ENCODE data around the gene AOPEP.

AOPEP gene

DNA sequence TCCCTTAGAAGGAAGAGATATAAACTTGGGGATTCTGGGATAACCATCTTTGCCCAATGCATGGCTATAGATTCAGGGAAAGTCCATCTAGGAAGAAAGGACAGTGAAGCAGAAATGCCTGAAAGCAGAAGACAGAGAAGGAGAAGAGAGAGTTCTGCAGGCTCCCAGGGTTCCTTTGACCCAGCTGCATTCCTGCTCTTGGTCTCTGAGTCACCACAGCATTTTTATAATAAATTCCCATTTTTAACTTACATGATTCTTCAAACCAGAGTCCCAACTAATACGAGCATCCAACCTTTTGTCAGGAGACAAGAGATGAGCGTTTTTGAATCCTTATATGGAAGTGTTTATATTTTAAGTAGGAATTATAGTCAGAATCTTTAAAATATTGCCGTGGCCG, 12.0 kb upstream of the AOPEP start:
- FAIRE-seq (no peak), DNase-seq (ENCODE audit: insufficient read length, low spot score) (no peak)
- TF ChIP-seq, protein P1, sequence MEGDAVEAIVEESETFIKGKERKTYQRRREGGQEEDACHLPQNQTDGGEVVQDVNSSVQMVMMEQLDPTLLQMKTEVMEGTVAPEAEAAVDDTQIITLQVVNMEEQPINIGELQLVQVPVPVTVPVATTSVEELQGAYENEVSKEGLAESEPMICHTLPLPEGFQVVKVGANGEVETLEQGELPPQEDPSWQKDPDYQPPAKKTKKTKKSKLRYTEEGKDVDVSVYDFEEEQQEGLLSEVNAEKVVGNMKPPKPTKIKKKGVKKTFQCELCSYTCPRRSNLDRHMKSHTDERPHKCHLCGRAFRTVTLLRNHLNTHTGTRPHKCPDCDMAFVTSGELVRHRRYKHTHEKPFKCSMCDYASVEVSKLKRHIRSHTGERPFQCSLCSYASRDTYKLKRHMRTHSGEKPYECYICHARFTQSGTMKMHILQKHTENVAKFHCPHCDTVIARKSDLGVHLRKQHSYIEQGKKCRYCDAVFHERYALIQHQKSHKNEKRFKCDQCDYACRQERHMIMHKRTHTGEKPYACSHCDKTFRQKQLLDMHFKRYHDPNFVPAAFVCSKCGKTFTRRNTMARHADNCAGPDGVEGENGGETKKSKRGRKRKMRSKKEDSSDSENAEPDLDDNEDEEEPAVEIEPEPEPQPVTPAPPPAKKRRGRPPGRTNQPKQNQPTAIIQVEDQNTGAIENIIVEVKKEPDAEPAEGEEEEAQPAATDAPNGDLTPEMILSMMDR (IDR thresholded peaks at IDR 0.05; ENCODE audit: insufficient read depth, missing control alignments), result no peak

- TF ChIP-seq, protein P1 (IDR thresholded peaks at IDR 0.05; ENCODE audit: insufficient read depth, missing control alignments), result no peak
- FAIRE-seq (no peak), DNase-seq (ENCODE audit: insufficient read length, low spot score) (no peak)
These were observed 8.7 kb upstream of the AOPEP start for GRCh38 chr9:94717761-94718160.

GRCh38 chr9:94718936-94719335, 7.6 kb upstream of the AOPEP start:
- DNase-seq (ENCODE audit: insufficient read length, low spot score) (no peak), FAIRE-seq (no peak)
- TF ChIP-seq, protein P1 (IDR thresholded peaks at IDR 0.05; ENCODE audit: insufficient read depth, missing control alignments), result no peak

GRCh38 chr9:94719878-94720277, 6.6 kb upstream of the AOPEP start:
- no peak for FAIRE-seq
- TF ChIP-seq, protein P1 (IDR thresholded peaks at IDR 0.05; ENCODE audit: insufficient read depth, missing control alignments), result no peak
- no peak for DNase-seq (ENCODE audit: insufficient read length, low spot score)

DNA sequence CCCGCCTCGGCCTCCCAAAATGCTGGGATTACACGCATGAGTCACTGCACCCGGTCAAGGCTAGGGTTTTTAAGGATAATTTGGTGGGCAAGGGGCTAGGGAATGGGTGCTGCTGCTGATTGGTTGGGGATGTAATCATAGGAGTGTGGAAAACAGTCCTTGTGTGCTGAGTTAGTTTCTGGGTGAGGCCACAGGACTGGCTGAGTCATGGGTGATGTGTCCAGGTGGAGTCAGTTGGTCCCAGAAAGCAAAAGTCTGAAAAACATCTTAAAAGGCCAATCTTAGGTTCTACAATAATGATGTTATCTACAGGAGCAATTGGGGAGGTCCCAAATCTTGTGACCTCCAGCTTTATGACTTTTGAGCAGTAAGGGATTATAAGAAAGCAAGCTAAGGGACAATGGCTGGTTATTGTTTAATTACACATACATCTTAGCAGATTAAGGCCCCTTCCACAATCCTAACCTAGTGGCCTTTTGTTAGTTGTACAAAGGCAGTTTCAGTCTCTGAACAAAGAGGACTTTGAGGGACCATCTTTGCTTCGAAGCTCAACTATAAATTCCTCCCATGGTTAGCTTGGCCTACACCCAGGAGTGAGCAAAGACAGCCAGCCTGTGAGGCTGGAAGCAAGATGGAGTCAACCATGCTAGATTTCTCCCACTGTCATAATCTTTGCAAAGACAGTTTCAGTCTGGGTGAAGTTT, 5.5 kb upstream of the AOPEP start:
- TF ChIP-seq, protein P1 (IDR thresholded peaks at IDR 0.05; ENCODE audit: insufficient read depth, missing control alignments), result no peak
- FAIRE-seq (no peak), DNase-seq (ENCODE audit: insufficient read length, low spot score) (no peak)

GRCh38 chr9:94721754-94722153, 4.7 kb upstream of the AOPEP start:
- no peak for FAIRE-seq

GRCh38 chr9:94725293-94725692, 1.2 kb upstream of the AOPEP start:
- TF ChIP-seq, protein P1 (IDR thresholded peaks at IDR 0.05; ENCODE audit: insufficient read depth, missing control alignments), result no peak
- DNase-seq (ENCODE audit: insufficient read length, low spot score) (no peak), FAIRE-seq (no peak)

More at GRCh38 chr9:94721754-94722153, 4.7 kb upstream of the AOPEP start:
- TF ChIP-seq, protein P1 (IDR thresholded peaks at IDR 0.05; ENCODE audit: insufficient read depth, missing control alignments), result no peak
- DNase-seq (ENCODE audit: insufficient read length, low spot score), result no peak

All from D721Med (cell line).